Colonic mucosa (tissue), 4 donors: ENCODE measurements around the gene NUBPL. TPM values are rescaled to one million over a fixed set of nuclear protein-coding genes. Genes with fewer than 3 reads are reported as not detected.
"Not testable (repeated sequence)": the region's sequence is repeated elsewhere in the genome, so short reads cannot be mapped to it uniquely, and the experiment has no call there.

Experiments
- DNase-seq: peaks from one replicate; pipeline ENCODE4 v3.0.0-alpha.2; 2020
- H3K27ac ChIP-seq: fragments of 200-600 bp; one replicate; pipeline ENCODE4 v1.8.0; 2021
- H3K27me3 ChIP-seq: fragments of 200-600 bp; one replicate; pipeline ENCODE4 v1.8.0; 2021
- H3K36me3 ChIP-seq: fragments of 200-600 bp; one replicate; pipeline ENCODE4 v1.8.0; 2021
- H3K4me1 ChIP-seq: fragments of 200-600 bp; one replicate; pipeline ENCODE4 v1.8.0; 2021; ENCODE audit warnings: mild to moderate bottlenecking
- H3K4me3 ChIP-seq: fragments of 200-600 bp; one replicate; pipeline ENCODE4 v1.8.0; 2021
- H3K9ac ChIP-seq, 2 donors: one replicate each; pipeline ENCODE4 v1.7.0; 2013; ENCODE audit warnings: control low read depth in 2 of 2, low read depth in 2 of 2, low read length in 2 of 2
- H3K9me3 ChIP-seq: fragments of 200-600 bp; one replicate; pipeline ENCODE4 v1.8.0; 2021
- CTCF ChIP-seq: fragments of 200-600 bp; IDR thresholded peaks from one replicate; pipeline ENCODE4 v1.8.0; 2022; ENCODE audit warnings: antibody characterized with exemption, mild to moderate bottlenecking
- intact Hi-C: fragments of 100-400 bp; cut with DNase I; formaldehyde crosslinking; loops from one replicate; pipeline ENCODE4 v1.14.1; 2022
- total RNA-seq, 2 donors: library from RNA; stranded (reverse); fragmentation: NEBNext Ultra II Directional in 1 of 2; extraction: Animal tissue kit (Norgen Biotek cat#: 25700) in 1 of 2; gene quantifications; one replicate each; pipeline ENCODE4 v1.2.1, GENCODE V29; 2021
- donor health status: healthy.
- donor health status: DM: no; HTN: no; CAD: no.
- donor health status: DM: no; HTN: no; CAD: no.

The NUBPL gene
- total RNA-seq, 2 donors from 2014 or later = 13.3 to 14.0 TPM

GRCh38 chr14:31726337-31726736 lies 165.1 kb downstream of the NUBPL start:
- Histone ChIP-seq H3K36me3 (no peaks in the 10 kb centered on the region), H3K4me3 (no peak overlapping the region), H3K4me1 (no peaks in the 10 kb centered on the region), H3K9ac (no peak overlapping the region), H3K27ac (no peak overlapping the region), H3K27me3 (no peaks in the 10 kb centered on the region), H3K9me3 (no peaks in the 10 kb centered on the region)
- intact Hi-C loops = no loop called here
- DNase-seq = no peak
- TF ChIP-seq CTCF = no peak

- no peak for TF ChIP-seq CTCF
Observed at GRCh38 chr14:31727797-31728196, 166.6 kb downstream of the NUBPL start.

DNA sequence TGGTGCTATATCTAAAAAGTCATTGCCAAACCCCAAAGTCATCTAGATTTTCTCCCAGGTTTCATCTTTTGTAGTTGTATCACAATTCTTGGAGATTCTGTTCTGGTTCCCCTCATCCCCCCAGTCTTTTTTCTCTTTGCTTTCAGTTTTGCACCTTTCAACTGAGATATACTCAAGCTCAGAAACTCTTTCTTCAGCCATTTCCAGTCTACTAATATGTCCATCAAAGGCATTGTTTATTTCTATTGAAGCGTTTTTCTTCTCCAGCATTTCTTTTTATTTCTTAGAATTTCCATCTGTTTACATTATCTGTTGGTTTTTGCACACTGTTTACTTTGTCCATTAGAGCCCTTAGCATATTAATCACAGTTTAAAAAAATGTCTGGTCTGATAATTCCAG lies 179.5 kb downstream of the NUBPL start:
- TF ChIP-seq CTCF = no peak
- no peak overlapping the region for H3K4me3 ChIP-seq
- H3K36me3 ChIP-seq = no peaks in the 10 kb centered on the region
- no peaks in the 10 kb centered on the region for H3K27me3 ChIP-seq
- DNase-seq = no peak
- no peaks in the 10 kb centered on the region for H3K4me1 ChIP-seq
- intact Hi-C loops = no loop called here
- H3K9me3 ChIP-seq = no peaks in the 10 kb centered on the region
- no peak overlapping the region for H3K9ac ChIP-seq
- H3K27ac ChIP-seq = no peak overlapping the region

More at GRCh38 chr14:31727797-31728196, 166.6 kb downstream of the NUBPL start:
- H3K27me3 ChIP-seq = no peaks in the 10 kb centered on the region
- no peak overlapping the region for H3K9ac ChIP-seq
- intact Hi-C loops = no loop called here
- no peak overlapping the region for H3K27ac ChIP-seq
- no peaks in the 10 kb centered on the region for H3K36me3 ChIP-seq
- H3K9me3 ChIP-seq = no peaks in the 10 kb centered on the region
- H3K4me1 ChIP-seq = no peaks in the 10 kb centered on the region
- DNase-seq = no peak
- H3K4me3 ChIP-seq = no peak overlapping the region

DNA sequence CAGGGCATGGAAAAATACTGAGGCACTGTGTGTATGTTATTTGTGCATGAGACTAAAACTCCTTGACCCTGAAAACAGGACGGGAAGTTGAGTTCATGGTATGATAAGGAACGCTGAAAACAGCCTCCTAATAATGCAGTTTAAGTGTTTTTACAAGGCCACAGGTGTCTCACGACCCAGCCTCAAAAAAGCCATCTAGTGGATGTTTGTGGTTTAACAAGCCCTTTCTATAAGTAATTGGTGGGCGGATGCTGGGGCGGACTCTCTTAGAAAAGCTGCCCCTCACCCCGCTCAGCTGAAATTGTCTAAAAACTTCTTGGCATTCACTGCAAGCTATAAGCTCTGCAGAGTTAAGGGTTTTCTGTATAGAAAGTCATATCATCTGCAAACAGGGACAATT lies 184.5 kb downstream of the NUBPL start:
- Histone ChIP-seq H3K27ac (no peak overlapping the region), H3K9ac (no peak overlapping the region), H3K36me3 (no peaks in the 10 kb centered on the region), H3K4me1 (no peaks in the 10 kb centered on the region), H3K9me3 (no peaks in the 10 kb centered on the region), H3K4me3 (no peak overlapping the region), H3K27me3 (no peaks in the 10 kb centered on the region)
- TF ChIP-seq CTCF = no peak
- DNase-seq = no peak
- intact Hi-C loops = no loop called here

GRCh38 chr14:31746326-31746725 lies 185.1 kb downstream of the NUBPL start:
- Histone ChIP-seq H3K9me3 (no peaks in the 10 kb centered on the region), H3K4me3 (no peak overlapping the region), H3K4me1 (no peaks in the 10 kb centered on the region), H3K36me3 (no peaks in the 10 kb centered on the region), H3K27me3 (no peaks in the 10 kb centered on the region), H3K9ac (no peak overlapping the region), H3K27ac (no peak overlapping the region)
- no peak for DNase-seq
- intact Hi-C loops = no loop called here
- TF ChIP-seq CTCF = no peak

- Histone ChIP-seq H3K27me3 (no peaks in the 10 kb centered on the region), H3K4me3 (no peak overlapping the region), H3K36me3 (no peaks in the 10 kb centered on the region), H3K27ac (no peak overlapping the region), H3K4me1 (no peaks in the 10 kb centered on the region), H3K9me3 (no peaks in the 10 kb centered on the region), H3K9ac (no peak overlapping the region)
- intact Hi-C loops = no loop called here
- no peak for TF ChIP-seq CTCF
- no peak for DNase-seq
Observed at GRCh38 chr14:31749275-31749674, 188.1 kb downstream of the NUBPL start.

- DNase-seq, H3K4me1 ChIP-seq, H3K27me3 ChIP-seq, H3K9ac ChIP-seq, intact Hi-C loops, H3K9me3 ChIP-seq, H3K4me3 ChIP-seq, H3K36me3 ChIP-seq: not testable (repeated sequence)
- peak overlapping the region; percentile 10 for H3K27ac ChIP-seq
Observed at GRCh38 chr14:31751047-31751446, 189.8 kb downstream of the NUBPL start.
